DND-41 (cell line): Measurements from ENCODE around the gene DSN1.

ENCODE experiments used
- ATAC-seq: fragments of 200-7000 bp; cut with Tn5 transposase; 3 replicates; pipeline ENCODE4 v1.9.1; 2021; ENCODE audit warnings: low read depth; ENCODE audit not compliant: insufficient read depth
- DNase-seq: peaks from one replicate; pipeline ENCODE4 v3.0.0-alpha.2; 2020
- H2AFZ ChIP-seq: 2 replicates; pipeline ENCODE4 v1.6.0; 2012; ENCODE audit warnings: low read depth, low read length
- H3K27ac ChIP-seq: 2 replicates; pipeline ENCODE4 v1.5.1; 2012; ENCODE audit warnings: low read length, inconsistent platforms
- H3K27me3 ChIP-seq: fragments of 200-600 bp; sonication (generic); 2 replicates; pipeline ENCODE4 v1.6.0; 2012; ENCODE audit warnings: low read length, mild to moderate bottlenecking, inconsistent platforms; ENCODE audit not compliant: insufficient read depth, poor library complexity
- H3K36me3 ChIP-seq: 2 replicates; pipeline ENCODE4 v1.5.1; 2012; ENCODE audit warnings: low read length, inconsistent platforms; ENCODE audit not compliant: insufficient read depth
- H3K4me1 ChIP-seq: 2 replicates; pipeline ENCODE4 v1.5.1; 2012; ENCODE audit warnings: mild to moderate bottlenecking, low read length; ENCODE audit not compliant: insufficient read depth
- H3K4me2 ChIP-seq: 2 replicates; pipeline ENCODE4 v1.6.0; 2012; ENCODE audit warnings: mild to moderate bottlenecking, moderate library complexity, low read length, inconsistent platforms; ENCODE audit not compliant: insufficient read depth
- H3K4me3 ChIP-seq, 2 experiments: fragments of 200-600 bp in 1 of 2; shearing (Covaris generic) in 1 of 2; 2 replicates each; pipeline ENCODE4 v1.5.1; 2012 to 2016; ENCODE audit warnings: inconsistent platforms in 2 of 2, low read length in 2 of 2, mild to moderate bottlenecking in 2 of 2, low read depth in 1 of 2, moderate library complexity in 1 of 2
- H3K79me2 ChIP-seq: 2 replicates; pipeline ENCODE4 v1.6.0; 2012; ENCODE audit warnings: low read length, inconsistent platforms; ENCODE audit not compliant: insufficient read depth
- H3K9ac ChIP-seq: 2 replicates; pipeline ENCODE4 v1.6.0; 2012; ENCODE audit warnings: low read depth, mild to moderate bottlenecking, inconsistent platforms, low read length, moderate library complexity
- H3K9me3 ChIP-seq: 2 replicates; pipeline ENCODE4 v1.5.1; 2012; ENCODE audit warnings: low read length, moderate library complexity, mild to moderate bottlenecking, inconsistent platforms; ENCODE audit not compliant: insufficient read depth, severe bottlenecking
- H4K20me1 ChIP-seq: 2 replicates; pipeline ENCODE4 v1.6.0; 2012; ENCODE audit warnings: low read length; ENCODE audit not compliant: insufficient read depth
- CTCF ChIP-seq: IDR thresholded peaks from 2 replicates; pipeline ENCODE4 v1.5.1; 2012; ENCODE audit warnings: borderline replicate concordance, low read length, moderate library complexity, mild to moderate bottlenecking; ENCODE audit not compliant: poor library complexity, severe bottlenecking; ENCODE audit errors: extremely low read depth
- EZH2 ChIP-seq: IDR thresholded peaks from 3 replicates; pipeline ENCODE4 v1.6.1; 2012; ENCODE audit warnings: borderline replicate concordance, low read depth, mild to moderate bottlenecking, moderate library complexity, low read length, inconsistent platforms; ENCODE audit not compliant: severe bottlenecking

DSN1 gene

GRCh38 chr20:36820928-36821327 is 47.4 kb upstream of the DSN1 start:
- Histone ChIP-seq H3K4me3 (no peak overlapping the region), H2AFZ (no peak overlapping the region), H3K4me2 (no peak overlapping the region), H4K20me1 (peaks cover 4% of the 10 kb centered on the region; the same call in 1 of the 2 replicates), H3K9ac (no peak overlapping the region), H3K79me2 (no peaks in the 10 kb centered on the region), H3K36me3 (peaks cover 35% of the 10 kb centered on the region), H3K9me3 (no peaks in the 10 kb centered on the region), H3K27ac (no peak overlapping the region), H3K4me1 (no peaks in the 10 kb centered on the region), H3K27me3 (no peaks in the 10 kb centered on the region)
- no peak for TF ChIP-seq CTCF
- no peak for TF ChIP-seq EZH2
- DNase-seq: no peak
- no peak for ATAC-seq

GRCh38 chr20:36820073-36820472 is 46.5 kb upstream of the DSN1 start:
- Histone ChIP-seq H3K27ac (no peak overlapping the region), H3K4me3 (no peak overlapping the region), H3K9ac (no peak overlapping the region), H3K4me2 (no peak overlapping the region), H3K4me1 (no peaks in the 10 kb centered on the region), H2AFZ (no peak overlapping the region), H3K9me3 (no peaks in the 10 kb centered on the region), H3K79me2 (no peaks in the 10 kb centered on the region), H4K20me1 (peaks cover 4% of the 10 kb centered on the region; the same call in 1 of the 2 replicates), H3K27me3 (no peaks in the 10 kb centered on the region), H3K36me3 (peaks cover 38% of the 10 kb centered on the region)
- no peak for DNase-seq
- TF ChIP-seq EZH2 (no peak), CTCF (no peak)
- ATAC-seq: no peak

GRCh38 chr20:36819659-36820058 is 46.1 kb upstream of the DSN1 start:
- H3K4me1 ChIP-seq: no peaks in the 10 kb centered on the region
- H3K9ac ChIP-seq: no peak overlapping the region
- H3K79me2 ChIP-seq: no peaks in the 10 kb centered on the region
- H3K27ac ChIP-seq: no peak overlapping the region
- DNase-seq (no peak), ATAC-seq (no peak)
- no peak overlapping the region for H3K4me3 ChIP-seq
- H3K27me3 ChIP-seq: no peaks in the 10 kb centered on the region
- no peak for TF ChIP-seq CTCF
- no peak for TF ChIP-seq EZH2
- peaks cover 4% of the 10 kb centered on the region; the same call in 1 of the 2 replicates for H4K20me1 ChIP-seq
- no peaks in the 10 kb centered on the region for H3K9me3 ChIP-seq
- H3K4me2 ChIP-seq: no peak overlapping the region
- H2AFZ ChIP-seq: no peak overlapping the region
- peaks cover 41% of the 10 kb centered on the region for H3K36me3 ChIP-seq

GRCh38 chr20:36818861-36819260 is 45.3 kb upstream of the DSN1 start:
- no peak overlapping the region for H3K9ac ChIP-seq
- H3K4me1 ChIP-seq: no peaks in the 10 kb centered on the region
- no peak overlapping the region for H3K4me3 ChIP-seq
- ATAC-seq: no peak
- no peaks in the 10 kb centered on the region for H3K9me3 ChIP-seq
- H3K79me2 ChIP-seq: no peaks in the 10 kb centered on the region
- no peak overlapping the region for H2AFZ ChIP-seq
- H4K20me1 ChIP-seq: peaks cover 4% of the 10 kb centered on the region; the same call in 1 of the 2 replicates
- no peaks in the 10 kb centered on the region for H3K27me3 ChIP-seq
- TF ChIP-seq CTCF: no peak
- no peak for TF ChIP-seq EZH2
- peaks cover 46% of the 10 kb centered on the region for H3K36me3 ChIP-seq
- DNase-seq: no peak
- no peak overlapping the region for H3K27ac ChIP-seq
- H3K4me2 ChIP-seq: no peak overlapping the region
